GM18867 (cell line): ENCODE data around the gene HELZ2.

Source experiments
- ATAC-seq: cut with Tn5 transposase; IDR thresholded peaks from one replicate; pipeline ENCODE4 v1.9.1; 2021; ENCODE audit warnings: mild to moderate bottlenecking, moderate library complexity; ENCODE audit not compliant: unreplicated experiment

The HELZ2 gene

DNA sequence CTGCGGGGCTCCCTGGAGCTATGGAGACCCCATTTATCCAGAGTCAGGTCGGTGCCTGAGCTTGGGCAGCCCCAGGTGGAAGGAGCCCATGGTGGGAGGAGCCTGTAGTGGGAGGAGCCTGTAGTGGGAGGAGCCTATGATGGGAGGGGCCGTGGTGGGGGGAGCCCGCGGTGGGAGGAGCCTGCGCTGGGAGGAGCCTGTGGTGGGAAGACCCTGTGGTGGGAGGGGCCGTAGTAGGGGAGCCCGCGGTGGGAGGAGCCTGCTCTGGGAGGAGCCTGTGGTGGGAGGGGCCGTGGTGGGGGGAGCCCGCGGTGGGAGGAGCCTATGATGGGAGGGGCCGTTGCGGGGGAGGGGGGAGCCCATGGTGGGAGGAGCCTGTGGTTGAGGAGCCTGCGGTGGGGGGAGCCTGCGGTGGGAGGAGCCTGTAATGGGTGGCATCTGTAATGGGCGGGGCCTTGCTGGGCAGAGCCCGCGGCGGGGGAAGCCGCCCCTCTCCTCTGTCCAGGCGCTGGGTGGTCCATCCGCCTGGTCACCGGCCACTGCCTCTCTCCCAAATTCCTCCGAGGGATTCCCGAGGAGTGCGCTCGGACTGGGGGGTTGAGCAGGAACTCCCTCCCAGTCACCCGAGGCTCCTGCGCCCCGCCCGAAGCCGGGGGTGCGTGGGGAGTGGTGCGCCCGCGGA lies 20.6 kb downstream of the HELZ2 start:
- peak; percentile 47 for ATAC-seq

DNA sequence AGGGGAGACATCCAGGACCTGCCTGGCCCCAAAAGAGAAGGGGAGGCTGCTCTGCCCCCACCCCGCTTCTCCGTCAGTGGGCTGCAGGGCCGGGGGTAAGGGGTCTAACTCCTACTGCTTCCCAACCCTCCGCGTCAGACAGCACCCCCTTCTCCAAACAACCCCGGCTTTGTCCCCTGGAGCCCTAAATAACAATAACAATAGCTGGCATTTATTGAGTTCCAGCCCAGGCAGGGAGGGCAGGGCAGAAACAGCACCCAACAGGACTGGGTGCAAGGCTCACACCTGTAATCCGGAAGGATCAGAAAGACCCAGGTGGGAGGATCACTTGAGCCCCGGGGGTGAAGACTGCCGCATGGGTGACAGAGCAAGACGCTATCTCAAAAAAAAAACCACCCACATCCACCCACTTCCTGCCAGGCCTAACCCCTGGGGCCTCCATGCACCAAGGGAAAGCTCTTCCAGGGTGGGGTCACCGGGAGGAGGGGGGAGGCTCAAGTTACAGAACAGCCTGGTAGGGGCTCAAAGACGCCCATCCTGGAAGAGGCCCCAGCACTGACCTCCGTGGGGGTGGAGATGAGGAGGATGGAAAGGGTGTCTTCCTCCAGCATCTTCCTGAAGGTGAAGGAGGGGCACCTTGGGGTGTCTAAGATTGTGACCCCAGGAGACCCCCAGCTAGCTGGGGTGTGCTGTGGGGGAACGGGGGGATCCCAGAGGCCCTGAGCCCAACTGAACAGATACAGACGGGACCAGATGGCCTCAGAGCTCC lies 21.4 kb downstream of the HELZ2 start:
- ATAC-seq: peak; percentile 26

DNA sequence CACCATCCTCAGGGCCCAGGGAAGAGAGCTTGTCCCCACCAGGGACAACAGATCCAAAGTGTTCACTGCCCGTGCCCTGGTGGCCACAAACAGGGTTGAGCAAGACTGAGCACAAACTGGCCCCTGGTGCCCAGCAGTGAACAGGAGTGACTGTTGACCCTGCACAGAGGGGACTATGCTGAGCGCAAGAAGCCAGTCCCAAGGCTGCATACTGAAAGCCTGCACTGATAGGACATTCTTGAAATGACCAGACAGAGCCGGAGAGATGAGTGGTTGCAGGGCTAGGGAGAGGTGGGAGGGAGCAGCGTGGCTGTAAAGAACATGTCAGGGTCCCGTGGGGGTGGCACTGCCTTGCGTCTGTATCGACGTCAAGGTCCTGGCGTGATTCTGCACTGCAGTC lies 23.0 kb downstream of the HELZ2 start:
- no peak for ATAC-seq

DNA sequence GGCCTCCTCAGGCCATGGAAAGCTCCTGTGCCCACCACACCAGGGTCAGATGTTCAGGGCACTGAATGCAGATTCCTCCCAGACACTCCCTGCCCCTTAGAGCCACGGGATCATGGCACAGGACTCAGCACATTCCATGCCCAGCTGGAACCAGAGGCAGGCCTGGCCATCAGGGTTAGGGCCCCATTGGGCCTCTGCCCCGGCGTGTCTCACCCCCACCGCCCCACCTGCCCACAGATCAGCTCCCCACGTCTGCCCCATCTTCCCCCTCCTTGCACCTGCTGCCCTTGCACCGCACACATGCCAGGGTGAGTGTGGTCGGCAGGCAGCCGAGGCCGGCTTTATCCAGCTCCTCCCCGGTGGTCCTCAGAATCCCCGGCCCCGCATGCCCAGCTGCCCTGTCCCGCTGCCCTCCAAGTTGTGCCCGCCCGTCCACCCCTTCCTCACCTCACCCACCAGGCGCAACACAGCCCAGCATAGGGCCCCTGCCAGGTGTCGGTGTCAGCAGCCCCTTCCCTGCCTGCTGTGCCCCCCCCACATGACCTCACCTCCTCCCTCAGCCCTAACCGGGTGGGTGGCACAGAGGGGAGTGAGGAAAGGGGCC lies 24.3 kb downstream of the HELZ2 start:
- ATAC-seq: no peak

DNA sequence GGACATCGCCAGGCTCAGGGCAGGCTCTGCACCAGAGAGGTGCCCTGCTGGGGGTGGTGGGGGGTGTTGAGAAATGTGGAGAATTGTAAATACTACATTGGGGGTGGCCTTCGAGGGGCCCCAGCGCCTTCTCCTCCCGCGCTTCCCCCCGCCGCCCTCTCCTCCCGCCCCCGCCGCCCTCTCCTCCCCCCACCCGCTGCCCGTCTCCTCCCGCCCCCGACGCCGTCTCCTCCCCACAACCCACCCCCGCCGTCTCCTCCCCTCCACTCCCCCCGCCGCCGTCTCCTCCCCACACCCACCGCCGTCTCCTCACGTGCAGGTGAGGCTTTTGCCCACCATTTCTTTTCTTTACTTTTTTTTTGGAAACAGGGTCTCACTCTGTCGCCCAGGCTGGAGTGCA lies 25.0 kb downstream of the HELZ2 start:
- ATAC-seq: no peak

DNA sequence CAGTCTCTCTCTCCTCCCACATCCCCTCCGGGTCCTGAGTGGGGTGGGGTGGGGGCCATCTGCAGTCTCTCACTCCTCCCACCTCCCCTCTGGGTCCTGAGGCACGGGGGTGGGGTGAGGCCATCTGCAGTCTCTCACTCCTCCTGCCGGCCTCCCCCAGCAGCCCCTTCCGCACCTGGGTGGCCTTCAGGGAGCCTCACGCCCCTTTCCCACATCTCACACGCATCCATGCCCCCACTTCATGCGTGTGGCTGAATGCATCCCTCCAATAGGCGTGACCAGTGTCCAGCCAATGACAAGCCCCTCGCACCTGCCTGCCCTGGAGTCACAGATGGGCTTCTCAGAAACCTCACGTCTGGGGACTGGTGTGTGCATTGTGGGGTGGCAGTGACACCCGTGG lies 25.5 kb downstream of the HELZ2 start:
- no peak for ATAC-seq

DNA sequence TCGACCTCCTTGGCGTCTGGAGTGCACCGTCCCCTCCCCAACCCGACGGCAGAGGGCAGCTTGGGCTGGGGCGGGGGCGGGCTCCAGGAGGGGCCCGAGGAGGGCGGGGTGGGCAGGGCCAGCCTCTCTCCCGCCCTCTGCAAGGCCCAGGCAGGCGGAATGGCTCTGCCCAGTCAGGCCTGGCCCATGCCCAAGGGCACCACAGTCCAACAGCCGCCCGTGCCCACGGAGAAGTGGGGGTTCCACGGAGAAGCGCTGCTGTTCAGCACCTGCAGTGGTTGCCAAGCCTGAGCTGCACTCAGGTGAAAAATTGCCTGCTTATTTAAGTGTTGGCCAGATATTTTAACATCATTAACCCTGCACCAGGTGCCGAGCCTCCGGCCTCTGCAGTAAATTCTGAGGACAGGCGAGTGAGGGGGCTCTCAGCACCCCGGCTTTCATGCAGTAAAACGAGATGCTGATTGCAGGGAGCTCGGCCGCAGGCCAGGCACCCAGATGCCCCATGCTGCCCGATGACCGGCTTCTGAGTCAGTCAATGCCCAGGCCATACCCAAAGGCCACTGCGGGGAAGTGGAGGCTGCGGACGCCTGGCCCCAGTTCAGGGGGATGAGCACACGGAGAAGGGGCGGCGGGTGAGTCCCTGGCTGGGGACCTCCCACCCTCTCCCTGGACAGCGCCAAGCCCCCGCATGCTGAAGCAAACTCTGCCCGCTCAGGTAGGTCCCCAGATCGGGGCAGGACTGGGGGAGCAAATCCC lies 26.1 kb downstream of the HELZ2 start, which contains the start of gene SRMS:
Gene SRMS, minus strand, starts transcription at position 25 of the 756 bp plus-strand sequence. CDS start 286 bp downstream, outside the sequence.
- ATAC-seq: no peak

DNA sequence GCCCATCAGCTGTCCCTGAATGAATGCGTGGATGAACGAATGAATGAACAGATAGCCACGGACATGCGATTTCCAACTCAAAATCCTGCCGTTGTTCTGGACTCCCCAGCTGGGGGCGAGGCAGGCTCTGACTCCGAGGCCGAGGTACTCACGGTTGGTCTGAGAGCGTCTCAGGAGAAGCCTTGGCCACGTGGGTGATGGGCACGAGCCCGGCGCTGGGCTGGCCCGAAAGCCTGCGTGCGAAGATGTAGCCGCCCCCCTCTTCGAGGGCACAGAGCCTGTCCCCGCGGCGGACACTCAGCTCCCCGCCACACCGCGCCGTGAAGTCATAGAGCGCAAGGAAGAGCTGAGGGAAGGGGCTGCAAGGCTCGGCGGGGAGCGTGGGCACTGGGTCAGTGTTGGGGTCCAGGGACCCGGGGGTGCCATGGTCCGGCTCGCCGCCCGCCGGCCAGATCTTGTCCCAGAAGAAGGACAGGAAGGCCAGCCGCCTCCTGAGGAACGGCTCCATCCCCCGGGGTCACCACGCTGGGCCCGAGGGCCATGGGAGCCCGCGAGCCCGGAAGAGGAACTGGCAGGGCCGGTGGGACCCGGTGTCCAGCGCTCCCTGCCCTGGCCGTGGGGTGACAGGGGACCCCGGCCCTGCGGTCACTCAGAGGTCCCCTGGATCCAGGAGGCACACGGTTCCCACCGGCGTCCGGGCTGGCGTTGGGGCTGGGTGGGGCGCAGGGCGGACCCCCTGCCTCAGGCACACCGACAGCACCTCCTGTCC lies 26.9 kb downstream of the HELZ2 start:
- no peak for ATAC-seq

DNA sequence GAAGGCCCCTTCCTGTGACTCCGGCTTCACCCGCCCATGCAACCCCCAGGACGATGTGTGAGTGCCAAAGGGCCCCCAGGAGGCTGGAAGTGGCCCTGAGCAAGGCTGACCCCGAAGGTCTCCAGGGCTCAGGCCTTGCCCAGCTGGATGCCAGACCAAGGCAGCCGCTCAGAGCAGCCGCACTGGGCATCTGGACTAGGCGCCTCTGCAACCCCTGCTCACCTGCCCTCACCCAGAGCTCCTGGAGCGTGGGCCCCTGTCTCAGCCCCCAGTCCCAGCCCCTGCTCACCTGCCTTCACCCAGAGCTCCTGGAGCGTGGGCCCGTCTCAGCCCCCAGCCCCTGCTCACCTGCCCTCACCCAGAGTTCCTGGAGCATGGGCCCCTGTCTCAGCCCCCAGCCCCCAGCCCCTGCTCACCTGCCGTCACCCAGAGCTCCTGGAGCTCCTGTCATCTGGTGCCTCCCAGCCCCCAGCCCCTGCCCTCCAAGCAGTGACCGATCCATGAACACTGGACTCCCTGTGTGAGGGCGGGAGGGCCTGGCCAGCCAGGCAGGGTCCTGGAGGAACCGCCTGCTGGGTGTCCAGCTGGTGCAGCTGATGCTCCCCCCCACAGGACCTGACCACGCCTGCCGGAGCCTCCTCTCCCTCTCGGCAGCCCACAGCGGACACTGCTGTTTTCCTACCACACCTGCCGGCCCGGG lies 27.6 kb downstream of the HELZ2 start:
- ATAC-seq: no peak

DNA sequence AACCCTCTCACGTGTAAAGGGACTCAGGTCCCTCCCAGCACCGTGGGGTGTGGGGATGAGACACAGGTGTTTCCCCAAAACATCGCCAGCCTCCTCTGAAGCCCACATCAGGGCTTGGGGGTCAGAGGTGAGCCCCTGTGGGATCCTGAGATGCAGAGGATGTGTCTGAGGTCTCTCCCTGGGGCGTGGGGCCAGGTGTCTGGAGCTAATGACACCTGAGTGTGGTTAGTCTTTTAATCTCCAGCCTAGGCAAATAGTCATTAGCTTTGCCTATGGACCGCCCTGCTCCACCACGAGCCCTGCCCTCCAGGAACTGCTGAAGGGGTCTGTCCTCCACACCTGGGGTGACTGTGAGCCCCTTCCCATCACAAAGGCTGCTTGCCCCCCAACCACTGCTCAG lies 28.2 kb downstream of the HELZ2 start:
- ATAC-seq: no peak

DNA sequence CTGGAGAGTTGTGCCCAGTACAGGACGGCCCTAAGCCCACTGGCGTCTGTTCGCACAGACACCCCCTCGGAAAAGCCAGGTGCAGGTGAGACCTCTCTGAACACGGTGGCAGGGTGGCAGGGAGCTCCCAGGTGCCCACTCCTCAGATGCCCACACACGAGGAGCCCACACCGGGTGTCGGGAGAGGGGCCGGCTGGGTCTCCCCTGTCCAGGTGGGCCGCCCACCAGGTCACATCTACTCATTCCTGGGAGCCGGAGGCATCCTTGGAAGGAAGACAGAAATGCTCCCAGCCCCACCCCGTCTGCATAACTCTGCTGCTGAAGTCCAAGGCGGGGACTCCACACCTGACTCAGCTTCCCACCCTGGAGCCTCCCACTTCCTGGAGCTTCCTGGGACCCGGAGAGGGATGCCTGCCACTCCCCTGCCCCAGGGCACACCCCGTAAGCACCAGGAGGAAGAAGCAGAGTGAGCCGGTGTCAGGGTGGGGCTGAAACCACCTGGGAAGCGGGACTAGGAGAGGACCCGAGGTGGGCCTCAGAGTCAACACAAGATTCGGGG lies 29.0 kb downstream of the HELZ2 start:
- ATAC-seq: no peak

DNA sequence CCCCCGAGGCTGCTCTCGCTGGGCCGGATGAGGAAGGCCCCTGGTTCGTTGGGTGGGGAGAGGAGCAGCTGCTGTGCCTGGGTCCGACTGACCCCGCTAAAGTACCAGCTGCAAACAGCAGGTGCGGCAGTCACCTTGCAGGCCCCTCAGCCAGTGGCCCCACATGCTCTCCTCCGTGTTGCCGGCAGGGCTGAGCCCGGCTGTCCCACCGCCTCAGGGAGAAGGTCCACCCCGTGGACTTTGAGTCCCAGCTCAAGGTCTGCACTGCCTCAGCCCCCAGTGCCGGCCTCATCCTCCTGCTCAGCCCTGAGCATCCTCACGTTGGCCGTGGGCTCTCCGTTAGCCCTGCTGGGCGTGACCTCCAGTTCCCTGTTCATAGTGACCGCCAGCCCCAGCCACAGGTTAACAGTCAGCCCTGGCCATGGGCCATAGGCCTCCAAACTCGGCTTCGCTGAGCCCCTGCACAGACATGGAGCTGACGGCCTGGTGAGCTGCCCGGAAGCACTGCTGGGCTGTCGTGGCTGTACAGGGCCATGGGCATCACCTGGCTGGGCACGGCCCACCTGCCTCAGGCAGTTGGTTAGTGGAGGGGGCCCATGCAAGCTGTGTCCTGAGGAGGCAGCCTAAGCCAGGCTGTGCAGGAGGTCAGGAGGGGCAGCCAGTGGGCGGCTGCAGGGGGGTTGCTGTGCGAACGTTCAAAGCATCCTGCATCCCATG lies 29.6 kb downstream of the HELZ2 start:
- ATAC-seq: no peak

DNA sequence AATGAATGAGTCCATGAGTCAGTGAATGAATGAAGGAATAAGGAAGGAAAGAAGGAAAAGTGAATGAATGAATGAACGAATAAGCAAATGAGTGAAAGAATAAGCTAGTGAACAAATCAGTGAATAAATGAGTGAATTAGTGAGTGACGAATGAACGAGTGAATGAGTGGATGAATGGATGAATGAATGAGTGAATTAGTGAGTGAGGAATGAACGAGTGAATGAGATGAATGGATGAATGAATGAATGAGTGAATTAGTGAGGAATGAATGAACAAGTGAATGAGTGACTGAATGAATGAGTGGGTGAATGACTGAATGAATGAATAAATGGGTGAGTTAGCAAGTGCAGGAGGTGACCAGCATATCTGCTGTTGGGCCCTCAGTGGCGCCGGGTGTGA lies 30.3 kb downstream of the HELZ2 start:
- ATAC-seq: no peak

DNA sequence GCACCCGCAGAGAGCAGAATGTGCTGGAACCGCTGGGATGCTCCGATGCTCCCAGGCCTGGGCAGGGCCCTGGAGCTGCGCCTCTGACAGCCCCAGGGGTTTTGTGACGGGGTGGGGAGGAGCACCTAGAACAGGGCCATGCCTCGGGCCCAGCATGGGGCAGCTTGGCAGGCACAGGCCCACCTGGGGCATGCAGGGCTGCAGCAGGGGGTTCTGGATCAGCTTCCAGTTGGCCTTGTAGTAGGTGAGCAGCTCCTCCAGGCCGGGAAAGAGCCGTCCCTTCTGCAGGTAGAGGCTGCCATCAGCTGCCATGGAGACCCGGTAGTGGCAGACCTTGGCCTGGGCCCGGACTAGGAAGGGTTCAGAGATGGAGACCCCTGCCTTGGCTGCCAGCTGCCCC lies 30.9 kb downstream of the HELZ2 start:
- ATAC-seq: no peak

DNA sequence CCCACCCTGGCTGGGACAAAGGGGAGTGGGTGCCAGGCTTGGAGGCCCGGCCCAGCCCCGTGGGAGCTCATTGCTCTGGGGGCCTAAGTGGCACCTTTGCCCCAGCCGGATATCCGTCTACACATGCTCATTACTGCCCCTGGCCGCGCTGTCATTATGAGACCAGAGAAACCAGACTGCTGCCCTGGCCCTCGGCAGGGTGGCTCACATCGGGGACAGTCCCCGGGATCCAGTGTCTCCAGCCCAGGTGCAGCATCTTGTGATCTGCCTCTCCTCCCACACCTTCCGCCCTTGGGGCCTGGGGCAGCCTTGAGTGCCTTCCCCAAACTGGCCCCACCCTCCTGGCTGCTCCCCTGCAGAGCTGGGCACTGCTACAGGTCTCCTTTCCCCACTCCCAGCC lies 31.3 kb downstream of the HELZ2 start:
- ATAC-seq: no peak

DNA sequence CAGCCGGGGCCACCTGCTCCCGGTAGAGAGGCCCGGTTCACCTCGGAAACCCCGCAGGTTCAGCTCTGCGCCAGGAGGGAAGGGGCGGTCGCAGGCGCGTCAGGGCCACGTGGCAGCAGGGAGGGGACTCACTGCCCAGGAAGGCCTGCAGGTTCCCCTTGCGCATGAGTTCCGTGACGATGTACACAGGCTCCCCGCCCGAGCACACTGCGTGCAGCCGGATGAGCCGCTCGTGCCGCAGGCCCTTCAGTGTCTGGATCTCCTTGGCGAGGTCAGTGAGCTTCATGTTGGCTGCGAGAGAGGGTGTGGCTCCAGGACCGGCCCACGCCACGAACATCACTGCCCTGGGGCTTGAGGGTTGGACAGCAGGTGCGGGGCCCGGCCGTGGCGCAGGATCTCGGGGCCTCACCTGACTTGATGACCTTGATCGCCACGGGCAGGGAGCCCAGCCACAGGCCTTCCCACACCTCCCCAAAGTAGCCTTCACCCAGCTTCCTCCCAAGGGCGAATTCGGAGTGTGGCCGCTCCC lies 31.9 kb downstream of the HELZ2 start:
- ATAC-seq: no peak

DNA sequence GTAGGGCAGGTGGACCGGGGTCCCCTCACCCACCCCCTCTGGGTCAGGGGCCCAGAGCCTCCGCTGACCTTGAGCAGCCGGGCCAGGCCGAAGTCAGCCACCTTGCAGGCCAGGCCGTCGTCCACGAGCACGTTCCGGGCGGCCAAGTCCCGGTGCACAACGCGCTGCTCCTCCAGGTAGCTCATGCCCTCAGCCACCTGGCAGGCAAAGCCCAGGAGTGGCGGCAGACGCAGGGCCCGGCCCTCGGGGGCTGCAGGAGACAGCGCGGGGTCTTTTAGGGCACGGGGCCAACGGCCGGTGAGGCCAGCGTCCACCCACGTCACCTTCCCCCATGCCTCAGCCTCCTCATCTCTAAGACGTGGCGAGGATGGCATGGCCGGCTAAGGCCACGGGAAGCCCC lies 32.7 kb downstream of the HELZ2 start:
- no peak for ATAC-seq

DNA sequence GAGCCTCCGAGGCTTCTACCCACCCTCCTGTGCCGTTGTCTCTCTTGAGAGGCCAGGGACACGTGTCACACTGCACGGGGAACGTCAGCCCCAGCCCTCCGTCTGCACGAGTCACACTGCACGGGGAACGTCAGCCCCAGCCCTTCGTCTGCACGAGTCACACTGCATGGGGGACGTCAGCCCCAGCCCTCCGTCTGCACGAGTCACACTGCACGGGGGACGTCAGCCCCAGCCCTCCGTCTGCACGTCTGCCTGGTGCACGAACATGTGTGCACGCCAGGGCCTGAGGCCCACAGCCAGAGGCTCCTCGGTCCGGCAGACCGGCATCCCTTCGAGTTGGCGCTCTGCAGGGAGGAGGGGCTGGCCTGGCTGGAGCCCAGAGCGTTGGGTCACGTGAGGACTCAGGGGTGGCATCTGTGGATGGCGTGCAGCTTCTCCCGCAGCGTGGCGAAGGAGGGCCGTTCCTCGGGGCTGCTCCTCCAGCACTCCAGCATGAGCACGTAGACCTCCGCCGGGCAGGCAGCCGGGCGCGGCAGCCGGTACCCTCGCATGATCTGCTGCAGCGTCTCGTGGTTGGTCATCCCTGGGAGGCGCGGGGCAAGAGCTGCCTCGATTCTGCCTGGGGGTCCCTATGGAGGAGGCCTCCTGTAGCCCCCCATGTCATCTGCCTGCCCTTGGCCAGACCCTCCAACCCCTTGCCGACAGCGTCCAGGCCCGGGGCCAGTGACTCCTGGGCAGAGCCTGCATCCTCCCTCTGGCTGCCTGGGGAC lies 33.4 kb downstream of the HELZ2 start:
- ATAC-seq: no peak
